ENCODE measurements around the gene IRF9. TPM values are rescaled to one million over a fixed set of nuclear protein-coding genes. Genes with fewer than 3 reads are reported as not detected.

The IRF9 gene
- total RNA-seq, 4 donors from 2014 or later, result 31.6 to 83.1 (median 55.9) TPM

DNA sequence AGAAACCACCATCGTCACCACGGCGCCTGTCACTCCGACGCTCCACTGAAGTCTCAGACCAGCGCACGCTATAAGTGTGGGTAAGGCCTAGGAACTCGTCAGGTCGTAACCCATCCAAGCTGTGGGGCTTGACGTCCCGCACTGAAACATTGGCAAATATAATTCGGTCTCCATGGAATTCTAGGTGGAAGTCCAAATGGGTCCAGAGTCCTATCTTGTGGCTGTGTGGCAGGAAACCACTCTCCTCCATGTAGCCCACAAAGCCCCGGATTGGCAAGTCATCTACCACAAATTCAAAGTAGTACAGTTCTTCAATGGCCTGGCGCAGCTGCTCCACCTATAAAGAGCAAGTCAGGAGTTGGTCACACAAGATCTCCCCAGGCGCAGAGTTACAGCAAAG is 31.9 kb downstream of the IRF9 start:
- TF ChIP-seq CTCF (IDR thresholded peaks at IDR 0.05; ENCODE audit: low read depth), result no peak

DNA sequence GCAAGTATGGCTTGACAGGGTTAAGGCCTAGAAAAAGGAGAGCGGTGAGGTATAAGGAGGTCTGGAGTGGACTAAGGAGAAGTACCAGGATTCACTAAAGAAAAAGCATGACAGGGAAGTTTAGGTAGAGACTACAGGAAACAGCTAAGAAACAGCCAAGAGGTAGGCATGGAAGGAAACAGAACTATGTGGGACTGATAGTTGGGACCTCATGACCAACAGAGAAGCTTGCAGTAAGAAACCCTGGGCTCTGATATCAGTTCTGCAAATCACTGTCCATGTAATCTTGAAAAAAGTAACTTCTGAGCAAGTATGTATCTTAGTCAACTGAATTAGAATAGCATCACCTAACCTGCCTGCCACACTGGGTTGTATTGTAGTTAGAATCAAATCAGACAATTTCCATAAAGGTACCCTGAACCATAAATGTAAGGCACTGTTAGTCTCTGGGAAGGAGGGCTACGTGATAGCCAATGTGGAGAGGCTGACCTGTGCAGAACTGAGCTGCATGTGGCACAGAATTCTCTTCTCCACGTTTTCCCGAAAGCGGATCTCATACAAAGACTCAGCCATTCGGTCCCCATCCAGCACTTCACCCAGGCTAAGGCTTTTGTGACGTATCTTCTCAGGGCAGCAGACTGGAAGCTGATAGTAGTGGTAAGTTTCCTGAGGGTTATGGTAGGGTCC is 33.3 kb downstream of the IRF9 start:
- no peak for TF ChIP-seq CTCF (IDR thresholded peaks at IDR 0.05; ENCODE audit: low read depth)

- TF ChIP-seq CTCF (IDR thresholded peaks at IDR 0.05; ENCODE audit: low read depth), result no peak
Observed at GRCh38 chr14:24194873-24195185, 33.8 kb downstream of the IRF9 start.

DNA sequence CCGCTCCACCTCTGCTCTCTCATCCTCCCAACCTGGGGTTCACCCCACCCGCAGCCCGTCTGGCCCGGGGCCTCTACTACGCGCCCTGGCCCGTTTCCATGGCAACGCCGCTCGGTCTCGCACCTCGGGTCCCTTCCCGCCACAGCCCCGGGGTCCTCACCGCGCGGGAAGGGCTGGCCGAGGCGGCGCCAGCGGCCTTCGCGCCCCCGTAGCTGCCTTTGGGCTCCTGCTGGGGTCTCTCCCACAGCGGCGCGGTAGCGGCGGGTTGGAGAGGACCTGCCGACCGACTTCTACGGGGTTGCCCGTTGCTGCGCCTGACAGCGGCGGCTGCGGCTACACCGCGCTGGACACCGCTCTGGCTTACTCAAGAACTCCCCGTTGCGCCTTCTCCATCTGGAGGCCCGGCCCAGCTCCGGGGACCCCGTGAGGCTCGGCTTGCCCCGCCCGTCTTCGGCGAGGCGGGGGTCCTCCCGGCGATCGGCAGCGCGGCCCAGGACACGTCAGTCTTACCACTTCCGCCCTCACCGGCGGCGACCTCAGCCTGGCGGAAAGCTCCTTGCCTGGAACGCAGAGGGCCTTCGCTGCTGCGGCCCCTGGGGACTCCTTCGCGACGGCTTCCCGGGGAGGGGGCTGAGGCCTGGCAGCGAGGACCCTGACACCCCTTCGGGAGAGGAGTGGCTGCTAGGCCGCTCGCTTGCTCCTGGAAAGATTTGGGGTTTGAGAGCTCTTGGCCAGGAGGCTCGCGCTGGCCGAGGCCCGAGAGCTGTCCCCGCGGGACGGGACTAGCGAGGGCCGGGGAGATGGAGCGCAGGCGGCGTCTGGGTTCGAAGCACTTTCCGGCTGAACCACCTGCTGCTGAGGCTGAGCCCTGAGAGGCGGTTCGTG is 34.4 kb downstream of the IRF9 start, which contains the start of gene TM9SF1:
TM9SF1 (minus strand) TSS at position 256 of the 885 bp plus-strand sequence. CDS start 422 bp downstream, outside the sequence.
- TF ChIP-seq CTCF (IDR thresholded peaks at IDR 0.05; ENCODE audit: low read depth), result no peak

DNA sequence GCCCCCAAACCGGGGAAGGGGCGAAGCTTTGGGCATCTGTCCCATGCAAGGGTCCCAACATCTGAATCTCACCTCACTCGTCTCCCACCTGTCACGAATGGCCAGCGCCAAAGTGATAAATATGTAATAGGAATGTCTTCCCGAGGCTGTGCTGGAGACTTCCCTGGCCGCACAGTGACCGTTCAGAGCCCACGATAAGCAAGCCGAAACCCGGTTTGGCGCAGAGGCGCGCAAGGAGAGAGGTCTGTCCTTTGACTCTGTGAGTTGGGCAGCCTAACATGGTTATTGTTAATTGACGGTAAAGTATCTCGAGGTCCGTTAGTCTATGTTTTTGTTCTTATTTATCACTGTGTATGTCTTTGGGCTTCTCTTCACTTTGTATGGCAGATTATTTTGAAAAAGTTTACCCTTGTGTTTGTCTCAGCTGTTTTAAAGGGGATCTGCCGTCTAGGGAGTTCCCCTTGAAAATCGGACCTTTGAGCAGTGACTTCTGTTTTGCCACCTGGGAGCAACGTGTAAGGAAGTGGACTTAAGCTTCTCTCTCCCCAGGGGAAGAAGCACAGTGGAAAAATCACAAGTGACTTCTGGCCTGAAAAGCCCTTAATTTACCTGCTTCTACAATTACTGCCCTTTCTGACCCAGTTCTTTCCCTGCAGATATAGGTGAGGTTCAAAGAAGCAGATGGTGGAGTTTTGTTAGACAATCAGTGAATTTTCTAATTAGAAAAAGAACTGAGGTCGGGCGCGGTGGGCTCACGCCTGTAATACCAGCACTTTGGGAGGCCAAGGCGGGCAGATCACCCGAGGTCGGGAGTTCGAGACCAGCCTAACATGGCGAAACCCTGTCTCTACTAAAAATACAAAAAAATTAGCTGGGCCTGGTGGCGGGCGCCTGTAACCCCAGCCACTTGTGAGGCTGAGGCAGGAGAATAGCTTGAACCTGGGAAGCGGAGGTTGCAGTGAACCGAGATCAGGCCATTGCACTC is 35.3 kb downstream of the IRF9 start:
- TF ChIP-seq CTCF (IDR thresholded peaks at IDR 0.05; ENCODE audit: low read depth), result no peak

DNA sequence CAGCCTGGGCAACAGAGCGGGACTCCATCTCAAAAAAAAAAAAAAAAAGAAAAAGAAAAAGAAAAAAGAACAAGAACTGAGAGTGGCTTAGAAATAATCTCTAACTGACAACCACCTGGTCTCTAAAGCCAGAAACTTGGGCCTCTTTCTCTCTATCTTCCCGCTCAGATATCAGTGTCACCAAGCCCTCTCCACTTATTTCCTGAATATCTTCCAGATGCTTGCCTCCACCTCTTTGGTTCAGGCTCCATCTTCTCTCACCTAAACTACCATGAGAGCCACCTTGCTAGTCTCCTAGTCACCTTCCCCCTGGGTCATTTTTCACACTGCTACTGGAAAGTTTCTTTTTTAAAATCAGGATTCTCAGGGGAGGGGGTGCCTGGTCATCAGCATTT is 36.0 kb downstream of the IRF9 start:
- no peak for TF ChIP-seq CTCF (IDR thresholded peaks at IDR 0.05; ENCODE audit: low read depth)

Measured in subcutaneous adipose tissue (tissue), 4 donors.